BE2C (cell line): ENCODE measurements around the gene MYLK.
"Not testable (repeated sequence)": the region's sequence is repeated elsewhere in the genome, so short reads cannot be mapped to it uniquely, and the experiment has no call there.

Source experiments
- DNase-seq: peaks from one replicate; pipeline ENCODE4 v3.0.0-alpha.2; 2020
- H3K27me3 ChIP-seq: fragments of 250-450 bp; sonication (Bioruptor Pico); 2 replicates; pipeline ENCODE4 v1.5.1; 2020; ENCODE audit warnings: mild to moderate bottlenecking
- H3K36me3 ChIP-seq: fragments of 250-450 bp; sonication (Bioruptor Pico); 2 replicates; pipeline ENCODE4 v1.5.1; 2020; ENCODE audit warnings: mild to moderate bottlenecking
- H3K4me1 ChIP-seq: fragments of 250-450 bp; sonication (Bioruptor Pico); 2 replicates; pipeline ENCODE4 v1.5.1; 2020
- H3K4me3 ChIP-seq: 2 replicates; pipeline ENCODE4 v1.5.1; 2011; ENCODE audit warnings: low read depth, low read length
- H3K9me3 ChIP-seq: fragments of 250-450 bp; sonication (Bioruptor Pico); 2 replicates; pipeline ENCODE4 v1.5.1; 2020
- TF ChIP-seq, protein P1 (sequence below): IDR thresholded peaks from 2 replicates; pipeline ENCODE4 v1.5.1; 2012; ENCODE audit warnings: mild to moderate bottlenecking, low read depth, low read length

Gene MYLK

DNA sequence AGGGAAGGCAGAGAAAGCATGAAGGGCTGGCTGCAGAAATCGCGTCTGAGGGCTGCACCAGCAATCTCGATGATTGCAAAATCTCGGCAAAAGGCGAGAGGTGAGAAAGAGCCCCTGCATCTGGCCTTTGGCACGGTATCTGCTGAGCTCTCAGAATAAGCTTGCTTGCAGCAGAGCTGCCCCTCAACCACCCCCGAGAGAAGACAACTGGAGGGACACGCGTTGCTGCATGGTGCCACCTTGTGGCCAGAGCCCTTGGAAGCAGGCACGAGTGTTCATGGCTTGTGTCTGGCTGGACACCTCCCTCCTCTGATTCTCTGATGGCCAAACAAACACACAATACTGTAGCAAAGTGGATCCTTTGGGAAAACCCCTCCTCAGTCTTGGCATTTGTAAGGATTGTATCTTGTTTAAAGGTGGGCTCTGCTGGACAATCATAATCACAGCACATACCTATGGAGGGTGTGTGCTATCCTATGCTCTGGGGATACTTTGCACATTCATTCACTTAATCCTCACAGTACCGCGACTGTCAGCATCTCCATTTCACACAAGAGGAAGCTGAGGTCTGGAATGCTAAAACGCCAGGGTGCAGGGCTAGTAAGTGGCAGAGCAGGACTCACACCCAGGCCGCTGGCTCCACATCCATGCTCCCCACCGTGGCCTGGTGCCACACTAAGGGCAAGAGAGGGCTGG, 164.9 kb downstream of the MYLK start:
- peaks cover 12% of the 10 kb centered on the region for H3K4me1 ChIP-seq
- H3K9me3 ChIP-seq, H3K4me3 ChIP-seq, H3K36me3 ChIP-seq, H3K27me3 ChIP-seq: not testable (repeated sequence)
- DNase-seq, result peak; percentile 87
- TF ChIP-seq, protein P1, sequence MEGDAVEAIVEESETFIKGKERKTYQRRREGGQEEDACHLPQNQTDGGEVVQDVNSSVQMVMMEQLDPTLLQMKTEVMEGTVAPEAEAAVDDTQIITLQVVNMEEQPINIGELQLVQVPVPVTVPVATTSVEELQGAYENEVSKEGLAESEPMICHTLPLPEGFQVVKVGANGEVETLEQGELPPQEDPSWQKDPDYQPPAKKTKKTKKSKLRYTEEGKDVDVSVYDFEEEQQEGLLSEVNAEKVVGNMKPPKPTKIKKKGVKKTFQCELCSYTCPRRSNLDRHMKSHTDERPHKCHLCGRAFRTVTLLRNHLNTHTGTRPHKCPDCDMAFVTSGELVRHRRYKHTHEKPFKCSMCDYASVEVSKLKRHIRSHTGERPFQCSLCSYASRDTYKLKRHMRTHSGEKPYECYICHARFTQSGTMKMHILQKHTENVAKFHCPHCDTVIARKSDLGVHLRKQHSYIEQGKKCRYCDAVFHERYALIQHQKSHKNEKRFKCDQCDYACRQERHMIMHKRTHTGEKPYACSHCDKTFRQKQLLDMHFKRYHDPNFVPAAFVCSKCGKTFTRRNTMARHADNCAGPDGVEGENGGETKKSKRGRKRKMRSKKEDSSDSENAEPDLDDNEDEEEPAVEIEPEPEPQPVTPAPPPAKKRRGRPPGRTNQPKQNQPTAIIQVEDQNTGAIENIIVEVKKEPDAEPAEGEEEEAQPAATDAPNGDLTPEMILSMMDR, result peak; percentile 81

DNA sequence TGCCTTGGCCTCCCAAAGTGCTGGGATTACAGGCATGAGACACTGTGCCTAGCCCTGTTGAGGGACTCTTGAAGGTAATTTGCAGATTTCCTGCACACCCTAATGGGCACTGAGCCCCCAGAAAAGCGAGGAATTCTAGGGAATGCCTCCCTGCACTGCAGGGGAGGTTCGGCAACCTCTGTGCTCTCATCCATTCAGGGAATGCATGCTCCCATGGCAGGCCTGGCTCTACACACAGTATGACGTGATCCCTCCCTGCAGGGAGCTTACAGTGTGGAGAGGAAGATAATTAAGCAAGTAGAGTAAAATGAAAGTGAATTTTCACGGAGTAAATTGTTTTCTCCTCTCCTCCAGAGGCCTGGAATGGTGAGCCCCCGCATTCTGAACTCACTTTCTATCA, 166.0 kb downstream of the MYLK start:
- Histone ChIP-seq H3K4me3 (no peak overlapping the region), H3K4me1 (peaks cover 8% of the 10 kb centered on the region), H3K9me3 (no peaks in the 10 kb centered on the region), H3K27me3 (no peaks in the 10 kb centered on the region), H3K36me3 (no peaks in the 10 kb centered on the region)
- TF ChIP-seq, protein P1, result no peak
- DNase-seq, result no peak

DNA sequence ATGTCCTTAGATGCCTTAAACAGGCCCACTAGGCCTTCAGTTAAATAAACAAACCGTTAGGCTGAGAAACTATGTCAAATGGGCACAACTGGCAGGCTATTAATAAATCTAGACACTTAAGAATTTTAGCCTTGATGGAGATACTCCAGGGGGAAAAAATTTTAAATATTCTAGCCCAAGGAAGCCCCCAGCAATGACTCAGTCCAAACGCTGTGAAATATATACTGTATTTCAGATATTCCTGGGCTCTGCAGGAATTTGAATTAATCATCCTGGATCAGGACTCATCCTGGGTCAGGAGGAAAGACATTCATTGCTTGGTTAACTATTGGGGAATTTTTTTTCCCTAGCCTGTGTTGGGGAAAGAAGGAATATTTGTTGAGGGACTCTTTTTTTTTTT, 166.7 kb downstream of the MYLK start:
- H3K4me3 ChIP-seq, DNase-seq, H3K36me3 ChIP-seq, H3K9me3 ChIP-seq, H3K4me1 ChIP-seq, H3K27me3 ChIP-seq: not testable (repeated sequence)

DNA sequence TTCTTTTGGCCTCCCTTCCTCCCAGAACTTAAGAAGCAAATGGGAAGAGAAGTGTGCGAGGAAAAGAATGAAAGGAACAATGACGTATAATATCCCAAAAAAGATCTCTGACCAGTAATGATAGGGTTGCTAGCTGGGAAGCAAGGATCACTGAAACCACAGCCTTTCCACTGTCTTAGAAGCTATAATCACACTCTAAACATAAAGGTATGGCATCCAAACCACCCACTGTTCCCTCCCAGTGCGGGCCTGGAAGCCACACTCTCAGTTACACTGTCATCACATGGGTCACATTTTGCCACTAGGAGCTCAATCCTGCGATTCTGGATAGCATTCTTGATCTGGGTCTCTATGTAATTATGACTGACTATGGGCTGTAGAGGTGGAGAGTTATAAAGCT, 167.7 kb downstream of the MYLK start:
- H3K4me3 ChIP-seq, result no peak overlapping the region
- H3K27me3 ChIP-seq, result no peaks in the 10 kb centered on the region
- H3K36me3 ChIP-seq, result no peaks in the 10 kb centered on the region
- no peaks in the 10 kb centered on the region for H3K9me3 ChIP-seq
- TF ChIP-seq, protein P1, result no peak
- H3K4me1 ChIP-seq, result peaks cover 6% of the 10 kb centered on the region; the same call in 1 of the 2 replicates
- no peak for DNase-seq

DNA sequence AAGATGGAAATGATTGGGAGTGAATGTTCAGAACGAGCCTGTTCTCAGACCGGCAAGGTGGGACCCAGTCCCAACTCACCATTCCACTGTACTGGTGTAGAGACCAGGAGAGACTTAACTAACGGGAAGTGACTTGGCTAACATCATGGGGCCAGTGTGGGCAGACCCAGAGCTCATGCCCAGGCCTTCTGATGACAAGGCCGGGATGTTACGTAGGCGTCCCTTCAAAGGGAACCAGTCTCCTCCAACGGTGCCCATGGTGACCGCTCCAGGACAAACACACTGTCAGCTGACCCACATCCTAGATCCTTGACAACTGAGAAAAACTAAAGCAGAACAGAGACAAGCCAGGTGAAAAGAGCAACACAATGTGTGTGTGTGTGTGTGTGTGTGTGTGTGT, 170.9 kb downstream of the MYLK start:
- TF ChIP-seq, protein P1, result no peak
- DNase-seq, result no peak
- H3K4me3 ChIP-seq, result no peak overlapping the region
- H3K4me1 ChIP-seq, result no peaks in the 10 kb centered on the region
- H3K27me3 ChIP-seq, result no peaks in the 10 kb centered on the region
- no peaks in the 10 kb centered on the region for H3K9me3 ChIP-seq
- no peaks in the 10 kb centered on the region for H3K36me3 ChIP-seq

DNA sequence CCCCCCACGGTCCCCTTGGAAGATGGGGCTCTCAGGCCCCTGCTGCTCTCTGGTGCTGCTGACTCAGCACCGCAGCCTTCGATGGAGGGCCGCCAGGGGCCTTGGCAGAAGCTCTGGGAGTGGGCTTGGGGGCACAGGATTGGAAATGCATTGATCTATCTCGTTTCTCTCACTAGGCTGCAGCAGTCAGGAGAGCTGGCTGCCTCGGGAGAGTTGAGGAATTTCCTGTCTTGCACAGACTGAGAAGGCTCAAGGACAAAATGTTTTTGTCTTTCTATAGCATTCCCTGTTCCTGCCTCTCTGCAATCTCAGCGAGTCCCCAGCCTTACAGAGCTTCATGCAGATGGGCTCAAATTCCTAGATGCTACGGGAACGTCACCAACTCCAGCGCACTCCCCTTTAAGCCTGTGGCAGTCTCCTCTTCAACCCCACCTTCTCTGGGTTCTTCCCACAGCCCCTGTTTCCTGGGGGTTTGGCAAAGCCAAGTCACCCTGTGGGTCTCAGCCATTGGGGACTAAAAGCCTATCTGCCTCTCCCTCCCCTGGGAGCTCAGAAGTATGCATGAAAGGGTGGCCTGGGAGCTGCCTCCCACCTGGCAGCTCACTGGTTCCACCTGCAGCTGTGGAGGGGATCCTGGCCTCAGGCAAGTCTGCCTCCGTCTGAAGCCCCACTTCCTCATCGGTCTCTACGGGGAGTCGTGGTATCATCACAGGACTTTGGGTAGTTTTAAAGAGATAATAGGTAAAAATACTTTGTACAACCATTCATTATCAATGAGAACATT, 171.9 kb downstream of the MYLK start:
- no peaks in the 10 kb centered on the region for H3K9me3 ChIP-seq
- no peak overlapping the region for H3K4me3 ChIP-seq
- TF ChIP-seq, protein P1, result no peak
- no peak for DNase-seq
- H3K4me1 ChIP-seq, result no peaks in the 10 kb centered on the region
- H3K36me3 ChIP-seq, result no peaks in the 10 kb centered on the region
- no peaks in the 10 kb centered on the region for H3K27me3 ChIP-seq
